Effector memory CD4-positive, alpha-beta T cell (primary cell): ENCODE results near the gene ELOVL6.

ENCODE experiments used
- DNase-seq, 3 donors: peaks; one replicate each; pipeline ENCODE4 v3.0.0-alpha.2; 2020
- H3K27ac ChIP-seq: 2 replicates; pipeline ENCODE4 v1.7.0; 2013; ENCODE audit warnings: mild to moderate bottlenecking, low read length, moderate library complexity; ENCODE audit not compliant: insufficient read depth, poor library complexity, severe bottlenecking
- H3K27me3 ChIP-seq: replicated peaks from 2 replicates; pipeline ENCODE4 v1.7.0; 2013; ENCODE audit warnings: mild to moderate bottlenecking, low read length; ENCODE audit not compliant: insufficient read depth, control insufficient read depth, poor library complexity, severe bottlenecking
- H3K36me3 ChIP-seq: 2 replicates; pipeline ENCODE4 v1.7.0; 2013; ENCODE audit warnings: mild to moderate bottlenecking, low read length, moderate library complexity; ENCODE audit not compliant: control insufficient read depth, insufficient read depth
- H3K4me1 ChIP-seq: 2 replicates; pipeline ENCODE4 v1.7.0; 2013; ENCODE audit warnings: low read length, mild to moderate bottlenecking; ENCODE audit not compliant: control insufficient read depth, insufficient read depth, poor library complexity, severe bottlenecking
- H3K4me3 ChIP-seq: 2 replicates; pipeline ENCODE4 v1.7.0; 2013; ENCODE audit warnings: low read length, low read depth, mild to moderate bottlenecking; ENCODE audit not compliant: insufficient read depth, poor library complexity, severe bottlenecking
- H3K9me3 ChIP-seq: 2 replicates; pipeline ENCODE4 v1.7.0; 2013; ENCODE audit warnings: mild to moderate bottlenecking, low read length, moderate library complexity; ENCODE audit not compliant: control insufficient read depth

The ELOVL6 gene

DNA sequence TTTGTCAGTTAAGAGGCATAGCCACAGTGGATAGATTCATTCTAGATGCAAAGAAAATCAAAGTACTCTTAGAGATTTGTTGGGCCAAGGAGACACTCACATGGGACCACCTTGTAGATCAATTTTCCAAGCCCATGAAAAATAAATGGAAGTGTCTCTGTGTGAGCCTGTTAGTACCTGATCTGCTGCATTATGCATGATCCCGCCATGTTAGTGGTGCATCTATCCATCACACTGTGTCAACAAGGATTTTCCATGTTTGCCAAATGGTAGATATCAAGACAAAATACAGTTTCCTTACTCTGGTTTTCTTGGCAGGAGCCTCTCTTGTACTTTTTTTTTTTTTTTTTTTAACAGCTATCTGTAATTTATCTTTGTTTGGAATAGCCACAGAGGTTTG lies 173.4 kb downstream of the ELOVL6 start:
- Histone ChIP-seq H3K4me1 (no peaks in the 10 kb centered on the region), H3K4me3 (no peak overlapping the region), H3K36me3 (no peaks in the 10 kb centered on the region), H3K27ac (no peak overlapping the region), H3K9me3 (no peaks in the 10 kb centered on the region), H3K27me3 (no peaks in the 10 kb centered on the region)
- DNase-seq: no peak

DNA sequence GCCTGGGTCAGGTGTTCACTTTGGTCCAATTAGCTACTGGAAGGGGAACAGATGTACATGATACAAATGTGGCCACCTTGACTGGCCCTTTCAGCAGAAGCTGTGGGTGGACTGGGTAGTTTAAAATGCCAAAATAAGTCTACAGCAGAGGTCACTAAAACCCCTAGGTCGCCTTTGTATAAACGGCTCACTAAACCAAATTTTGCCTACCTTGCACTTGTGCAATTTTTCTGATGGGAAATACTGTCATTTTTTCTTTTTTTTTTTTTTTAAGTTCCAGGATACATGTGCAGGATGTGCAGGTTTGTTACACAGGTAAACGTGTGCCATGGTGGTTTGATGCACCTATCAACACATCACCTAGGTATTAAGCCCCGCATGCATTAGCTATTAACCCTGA lies 176.0 kb downstream of the ELOVL6 start:
- Histone ChIP-seq H3K4me1 (no peaks in the 10 kb centered on the region), H3K27ac (no peak overlapping the region), H3K4me3 (no peak overlapping the region), H3K9me3 (no peaks in the 10 kb centered on the region), H3K27me3 (no peaks in the 10 kb centered on the region), H3K36me3 (no peaks in the 10 kb centered on the region)
- DNase-seq: no peak

- H3K9me3 ChIP-seq: no peaks in the 10 kb centered on the region
Measured at GRCh38 chr4:110020646-110021443, 177.6 kb downstream of the ELOVL6 start.

GRCh38 chr4:110020139-110020538 lies 178.3 kb downstream of the ELOVL6 start:
- H3K4me1 ChIP-seq: no peaks in the 10 kb centered on the region
- no peak overlapping the region for H3K4me3 ChIP-seq
- DNase-seq: no peak
- H3K27ac ChIP-seq: no peak overlapping the region
- H3K36me3 ChIP-seq: no peaks in the 10 kb centered on the region
- no peaks in the 10 kb centered on the region for H3K27me3 ChIP-seq
- H3K9me3 ChIP-seq: no peaks in the 10 kb centered on the region

More at GRCh38 chr4:110020646-110021443, 177.6 kb downstream of the ELOVL6 start:
- DNase-seq: no peak
- H3K27me3 ChIP-seq: no peaks in the 10 kb centered on the region
- H3K27ac ChIP-seq: no peak overlapping the region
- H3K4me3 ChIP-seq: no peak overlapping the region
- no peaks in the 10 kb centered on the region for H3K4me1 ChIP-seq
- no peaks in the 10 kb centered on the region for H3K36me3 ChIP-seq

DNA sequence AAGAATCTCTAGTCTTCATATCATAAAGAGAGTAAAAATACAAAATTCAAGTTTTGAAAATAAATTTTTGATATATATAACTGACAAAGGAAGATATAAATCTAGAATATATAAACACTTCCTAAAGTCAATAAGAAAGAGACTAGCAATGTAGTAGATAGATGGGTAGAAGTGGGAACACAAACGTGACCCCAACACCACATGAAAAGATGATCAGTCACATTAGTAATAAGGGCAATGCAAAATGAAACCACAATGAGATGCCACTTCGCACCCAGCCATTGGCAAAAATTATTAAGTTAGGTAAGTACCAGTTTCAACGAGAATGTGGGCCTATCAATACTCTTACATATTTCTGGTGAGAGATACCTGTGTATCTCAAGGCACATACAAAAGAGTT lies 179.3 kb downstream of the ELOVL6 start:
- H3K36me3 ChIP-seq: no peaks in the 10 kb centered on the region
- no peaks in the 10 kb centered on the region for H3K9me3 ChIP-seq
- H3K4me1 ChIP-seq: no peaks in the 10 kb centered on the region
- no peak overlapping the region for H3K4me3 ChIP-seq
- no peak overlapping the region for H3K27ac ChIP-seq
- H3K27me3 ChIP-seq: no peaks in the 10 kb centered on the region
- no peak for DNase-seq

GRCh38 chr4:110014233-110014632 lies 184.2 kb downstream of the ELOVL6 start:
- Histone ChIP-seq H3K27me3 (no peaks in the 10 kb centered on the region), H3K36me3 (no peaks in the 10 kb centered on the region), H3K4me3 (no peak overlapping the region), H3K4me1 (no peaks in the 10 kb centered on the region), H3K9me3 (no peaks in the 10 kb centered on the region), H3K27ac (no peak overlapping the region)
- DNase-seq: no peak

DNA sequence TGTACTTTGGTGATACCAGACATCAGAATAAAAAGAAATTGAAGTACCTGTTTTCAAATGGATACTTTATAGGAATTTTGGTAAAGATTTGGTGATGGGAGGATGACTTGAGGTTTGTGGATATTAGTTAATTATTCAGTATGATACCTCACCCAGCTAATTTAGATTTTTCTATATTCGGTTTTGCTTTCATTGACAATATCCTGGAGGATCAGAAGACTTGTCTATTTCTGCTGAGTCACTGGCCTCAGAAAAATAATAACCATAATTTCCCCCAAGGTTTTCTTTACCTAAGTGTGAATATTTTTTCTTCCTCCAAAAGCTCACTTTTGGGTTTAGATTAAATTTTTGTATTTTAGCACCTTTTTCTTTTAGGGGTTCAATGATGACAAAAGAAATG lies 185.5 kb downstream of the ELOVL6 start:
- no peaks in the 10 kb centered on the region for H3K27me3 ChIP-seq
- no peak overlapping the region for H3K4me3 ChIP-seq
- no peaks in the 10 kb centered on the region for H3K4me1 ChIP-seq
- no peaks in the 10 kb centered on the region for H3K9me3 ChIP-seq
- no peaks in the 10 kb centered on the region for H3K36me3 ChIP-seq
- no peak for DNase-seq
- no peak overlapping the region for H3K27ac ChIP-seq

DNA sequence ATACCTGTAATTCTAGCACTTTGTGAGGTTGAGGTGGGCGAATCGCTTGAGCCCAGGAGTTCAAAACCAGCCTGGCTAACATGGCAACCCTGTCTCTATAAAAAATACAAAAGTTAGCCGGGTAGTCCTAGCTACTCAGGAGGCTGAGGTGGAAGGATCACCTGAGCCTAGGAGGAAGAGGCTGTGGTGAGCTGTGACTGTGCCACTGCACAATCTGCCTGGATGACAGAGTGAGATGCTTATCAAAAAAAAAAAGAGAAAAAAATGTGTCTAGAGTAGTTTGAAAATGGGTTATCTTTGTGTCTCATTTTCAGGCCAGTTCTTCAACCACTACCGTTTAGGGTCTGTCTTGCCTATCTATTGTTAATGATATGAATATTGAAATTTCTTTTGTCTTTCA lies 187.6 kb downstream of the ELOVL6 start:
- H3K36me3 ChIP-seq: no peaks in the 10 kb centered on the region
- H3K4me1 ChIP-seq: no peaks in the 10 kb centered on the region
- H3K27ac ChIP-seq: no peak overlapping the region
- no peak for DNase-seq
- no peak overlapping the region for H3K4me3 ChIP-seq
- H3K27me3 ChIP-seq: no peaks in the 10 kb centered on the region
- no peaks in the 10 kb centered on the region for H3K9me3 ChIP-seq

DNA sequence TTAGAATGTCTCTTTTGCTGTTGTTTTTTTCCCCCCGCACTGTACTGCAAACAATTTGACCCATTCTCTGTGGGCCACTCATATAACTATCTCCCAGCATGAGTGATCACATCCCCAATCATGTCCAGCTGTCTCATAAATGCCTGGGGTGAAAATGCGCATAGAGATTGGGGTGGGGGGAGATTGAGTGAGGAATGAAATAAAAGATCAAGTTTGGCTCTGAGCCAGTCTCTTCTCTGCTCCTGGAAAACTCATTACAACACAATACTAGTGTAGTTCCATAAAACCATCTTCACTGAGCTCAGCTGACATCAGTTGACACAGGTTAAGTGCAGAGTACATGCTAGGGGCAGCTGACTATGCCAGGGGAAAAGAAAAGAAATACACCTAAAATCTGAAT lies 188.9 kb downstream of the ELOVL6 start:
- H3K4me1 ChIP-seq: no peaks in the 10 kb centered on the region
- H3K27ac ChIP-seq: no peak overlapping the region
- H3K9me3 ChIP-seq: no peaks in the 10 kb centered on the region
- no peak for DNase-seq
- H3K4me3 ChIP-seq: no peak overlapping the region
- H3K36me3 ChIP-seq: no peaks in the 10 kb centered on the region
- H3K27me3 ChIP-seq: no peaks in the 10 kb centered on the region

DNA sequence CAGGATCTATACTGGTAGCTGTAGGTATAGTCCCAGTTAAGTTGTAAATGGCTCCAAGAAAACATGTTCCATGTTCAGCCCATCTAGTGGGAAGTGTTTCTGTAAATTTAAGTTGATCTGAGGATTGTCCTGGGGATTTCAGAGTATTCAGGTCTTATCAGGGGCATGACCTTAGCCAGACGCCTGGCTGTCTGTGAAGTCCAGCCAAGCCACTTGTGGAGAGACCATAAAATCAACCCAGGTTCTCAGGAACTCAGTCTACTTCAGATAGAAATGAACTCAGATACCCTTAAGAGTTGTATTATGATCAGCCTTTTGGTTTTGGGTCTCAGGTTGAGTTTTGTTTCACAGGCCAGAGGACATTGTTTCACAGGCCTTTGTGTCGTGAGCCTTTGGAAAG lies 189.9 kb downstream of the ELOVL6 start:
- Histone ChIP-seq H3K27me3 (no peaks in the 10 kb centered on the region), H3K27ac (no peak overlapping the region), H3K9me3 (no peaks in the 10 kb centered on the region), H3K4me3 (no peak overlapping the region), H3K36me3 (no peaks in the 10 kb centered on the region), H3K4me1 (no peaks in the 10 kb centered on the region)
- no peak for DNase-seq
